GM12891 (cell line): ENCODE measurements around the gene UFD1.

Experiments
- PAX5 ChIP-seq: IDR thresholded peaks from 2 replicates; pipeline ENCODE4 v1.6.1; 2011; ENCODE audit warnings: low read length, moderate library complexity, mild to moderate bottlenecking; ENCODE audit not compliant: insufficient read depth, severe bottlenecking
- POLR2A ChIP-seq: IDR thresholded peaks from 2 replicates; pipeline ENCODE4 v1.6.1; 2011; ENCODE audit warnings: low read depth, low read length, control low read depth
- POLR2AphosphoS5 ChIP-seq: IDR thresholded peaks from 2 replicates; pipeline ENCODE4 v1.6.1; 2011; ENCODE audit warnings: low read depth, low read length, control low read depth
- POU2F2 ChIP-seq: IDR thresholded peaks from 2 replicates; pipeline ENCODE4 v1.6.1; 2011; ENCODE audit warnings: low read depth, mild to moderate bottlenecking, control low read depth, low read length, moderate library complexity
- SPI1 ChIP-seq: IDR thresholded peaks from 2 replicates; pipeline ENCODE4 v1.6.1; 2011; ENCODE audit warnings: low read depth, low read length, control low read depth
- TAF1 ChIP-seq: IDR thresholded peaks from 2 replicates; pipeline ENCODE4 v1.6.1; 2011; ENCODE audit warnings: low read depth, low read length, control low read depth

GRCh38 chr22:19463008-19463407, 16.0 kb downstream of the UFD1 start:
- TF ChIP-seq POLR2AphosphoS5 (no peak), POLR2A (no peak), TAF1 (no peak), POU2F2 (no peak), SPI1 (no peak), PAX5 (no peak)
